Coronary artery (tissue), 2 donors: ENCODE data around the gene ST3GAL3.

Experiments
- DNase-seq: peaks from one replicate; pipeline ENCODE4 v3.0.0-alpha.2; 2017; ENCODE audit warnings: low spot score
- H3K27ac ChIP-seq, 2 donors: fragments of 200-600 bp; sonication (generic); one replicate each; pipeline ENCODE4 v1.5.1; 2016 to 2019
- H3K4me3 ChIP-seq: fragments of 200-600 bp; sonication (generic); 2 replicates; pipeline ENCODE4 v1.5.1; 2016; ENCODE audit warnings: mild to moderate bottlenecking, moderate library complexity
- CTCF ChIP-seq: fragments of 200-600 bp; sonication (generic); IDR thresholded peaks from one replicate; pipeline ENCODE4 v1.5.1; 2019; ENCODE audit warnings: antibody characterized with exemption

The ST3GAL3 gene

GRCh38 chr1:43687301-43688108 lies 19.8 kb upstream of the ST3GAL3 start:
- no peak overlapping the region for H3K27ac ChIP-seq
- H3K4me3 ChIP-seq = no peak overlapping the region
- DNase-seq = no peak
- TF ChIP-seq CTCF = no peak

- no peak for TF ChIP-seq CTCF
- no peak overlapping the region for H3K27ac ChIP-seq
- no peak for DNase-seq
Observed at GRCh38 chr1:43688109-43688387, 19.3 kb upstream of the ST3GAL3 start.

GRCh38 chr1:43688594-43689000 lies 18.7 kb upstream of the ST3GAL3 start:
- H3K4me3 ChIP-seq = no peak overlapping the region
- no peak for DNase-seq
- no peak overlapping the region for H3K27ac ChIP-seq
- TF ChIP-seq CTCF = no peak

More at GRCh38 chr1:43688109-43688387, 19.3 kb upstream of the ST3GAL3 start:
- H3K4me3 ChIP-seq = no peak overlapping the region

- TF ChIP-seq CTCF = no peak
- no peak for DNase-seq
- no peak overlapping the region for H3K27ac ChIP-seq
- H3K4me3 ChIP-seq = no peak overlapping the region
Observed at GRCh38 chr1:43689289-43689688, 18.0 kb upstream of the ST3GAL3 start.

GRCh38 chr1:43691871-43692815 lies 15.2 kb upstream of the ST3GAL3 start:
- Histone ChIP-seq H3K27ac (no peak overlapping the region), H3K4me3 (no peak overlapping the region)
- no peak for DNase-seq
- no peak for TF ChIP-seq CTCF

GRCh38 chr1:43693371-43693770 lies 14.0 kb upstream of the ST3GAL3 start:
- no peak overlapping the region for H3K27ac ChIP-seq
- TF ChIP-seq CTCF = no peak
- no peak overlapping the region for H3K4me3 ChIP-seq
- no peak for DNase-seq
